Loucy (cell line): ENCODE measurements around the gene PNMT.

Experiments
- EZH2phosphoT487 ChIP-seq: fragments of 200-600 bp; IDR thresholded peaks from 2 replicates; pipeline ENCODE4 v1.6.1; 2018; ENCODE audit warnings: antibody characterized with exemption, mild to moderate bottlenecking, moderate library complexity, borderline replicate concordance
- TF ChIP-seq, protein P1 (sequence below): fragments of 200-600 bp; sonication (generic); conservative IDR thresholded peaks from 2 replicates; pipeline ENCODE4 v1.5.1; 2014; ENCODE audit warnings: mild to moderate bottlenecking, antibody characterized with exemption, low read length

DNA sequence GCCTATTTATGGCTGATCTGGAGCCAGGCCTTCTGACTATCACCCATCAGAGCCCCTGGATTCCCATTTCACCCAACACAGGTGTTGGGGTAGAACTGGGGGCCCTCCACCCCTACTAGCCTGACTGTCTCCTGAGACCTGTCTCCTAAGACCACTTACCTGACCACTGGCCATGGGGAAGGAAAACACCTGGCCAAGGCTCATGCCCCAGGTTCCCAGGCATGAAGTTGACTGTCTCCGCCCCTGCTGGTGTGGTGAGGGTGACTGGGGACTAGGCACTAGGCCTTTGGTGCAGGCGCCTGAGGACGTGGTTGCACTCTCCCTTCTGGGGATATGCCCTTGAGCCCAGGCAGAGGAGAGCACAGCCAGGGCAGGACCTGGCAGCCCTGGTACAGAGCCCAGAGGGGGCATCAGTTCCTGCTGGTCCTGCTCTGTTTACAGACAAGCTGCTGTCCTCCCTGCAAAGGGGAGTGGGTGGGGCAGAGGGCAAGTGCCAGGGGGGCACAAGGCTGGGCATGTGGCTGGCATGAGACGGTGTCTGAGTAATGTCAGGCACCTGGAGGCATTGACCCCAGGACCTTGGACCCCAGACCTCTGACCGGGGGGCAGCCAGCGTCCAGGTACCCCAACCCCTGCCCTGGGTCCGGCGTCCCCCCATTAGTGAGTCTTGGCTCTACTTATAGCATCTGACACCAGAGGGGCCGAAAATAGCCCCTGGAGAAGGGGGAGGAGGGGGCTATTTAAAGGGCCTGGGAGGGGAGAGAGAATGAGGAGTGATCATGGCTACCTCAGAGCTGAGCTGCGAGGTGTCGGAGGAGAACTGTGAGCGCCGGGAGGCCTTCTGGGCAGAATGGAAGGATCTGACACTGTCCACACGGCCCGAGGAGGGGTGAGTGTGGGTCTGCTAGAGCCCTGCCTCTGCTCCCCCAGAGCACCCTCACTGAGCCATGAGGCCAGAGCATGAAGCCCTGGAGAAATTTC is 3.4 kb upstream of the PNMT start, which contains the start of gene TCAP:
- TF ChIP-seq, protein P1, sequence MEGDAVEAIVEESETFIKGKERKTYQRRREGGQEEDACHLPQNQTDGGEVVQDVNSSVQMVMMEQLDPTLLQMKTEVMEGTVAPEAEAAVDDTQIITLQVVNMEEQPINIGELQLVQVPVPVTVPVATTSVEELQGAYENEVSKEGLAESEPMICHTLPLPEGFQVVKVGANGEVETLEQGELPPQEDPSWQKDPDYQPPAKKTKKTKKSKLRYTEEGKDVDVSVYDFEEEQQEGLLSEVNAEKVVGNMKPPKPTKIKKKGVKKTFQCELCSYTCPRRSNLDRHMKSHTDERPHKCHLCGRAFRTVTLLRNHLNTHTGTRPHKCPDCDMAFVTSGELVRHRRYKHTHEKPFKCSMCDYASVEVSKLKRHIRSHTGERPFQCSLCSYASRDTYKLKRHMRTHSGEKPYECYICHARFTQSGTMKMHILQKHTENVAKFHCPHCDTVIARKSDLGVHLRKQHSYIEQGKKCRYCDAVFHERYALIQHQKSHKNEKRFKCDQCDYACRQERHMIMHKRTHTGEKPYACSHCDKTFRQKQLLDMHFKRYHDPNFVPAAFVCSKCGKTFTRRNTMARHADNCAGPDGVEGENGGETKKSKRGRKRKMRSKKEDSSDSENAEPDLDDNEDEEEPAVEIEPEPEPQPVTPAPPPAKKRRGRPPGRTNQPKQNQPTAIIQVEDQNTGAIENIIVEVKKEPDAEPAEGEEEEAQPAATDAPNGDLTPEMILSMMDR: no peak
- TF ChIP-seq EZH2phosphoT487: no peak
